Measurements from ENCODE around the gene CTBP1.

GRCh38 chr4:1255699-1256098 is 6.8 kb upstream of the CTBP1 start:
- TF ChIP-seq CTCF (IDR thresholded peaks at IDR 0.05) (no peak), POLR2A (IDR thresholded peaks at IDR 0.05) (no peak)
